Activated CD8-positive, alpha-beta memory T cell treated with anti-CD3 and anti-CD28 coated beads, Interleukin-2, amount 50 U/mL, for 1 hour (primary cell): ENCODE results near the gene KCNIP3.

ENCODE experiments used
- DNase-seq: peaks from one replicate; pipeline ENCODE4 v3.0.0-alpha.2; 2020; ENCODE audit errors: extremely low read depth

Gene KCNIP3

GRCh38 chr2:95274291-95275150, 22.6 kb upstream of the KCNIP3 start, which contains the start of gene PROM2:
Gene PROM2, plus strand, starts transcription at chr2:95274449. Its CDS starts 137 bp downstream, at chr2:95274586.
- DNase-seq = no peak

GRCh38 chr2:95275151-95275515, 22.0 kb upstream of the KCNIP3 start:
- no peak for DNase-seq

- no peak for DNase-seq
Observed at GRCh38 chr2:95275601-95276243, 21.4 kb upstream of the KCNIP3 start.

- no peak for DNase-seq
Observed at GRCh38 chr2:95276244-95276887, 20.8 kb upstream of the KCNIP3 start.

- DNase-seq = no peak
Observed at GRCh38 chr2:95276888-95277245, 20.3 kb upstream of the KCNIP3 start.

- DNase-seq = no peak
Observed at GRCh38 chr2:95277246-95277906, 19.8 kb upstream of the KCNIP3 start.

- no peak for DNase-seq
Observed at GRCh38 chr2:95278051-95278471, 19.1 kb upstream of the KCNIP3 start.

GRCh38 chr2:95278637-95279225, 18.4 kb upstream of the KCNIP3 start:
- DNase-seq = no peak

- no peak for DNase-seq
Observed at GRCh38 chr2:95279435-95280035, 17.6 kb upstream of the KCNIP3 start.

- DNase-seq = no peak
Observed at GRCh38 chr2:95281071-95281470, 16.1 kb upstream of the KCNIP3 start.

GRCh38 chr2:95281786-95282185, 15.4 kb upstream of the KCNIP3 start:
- no peak for DNase-seq

GRCh38 chr2:95282458-95282857, 14.7 kb upstream of the KCNIP3 start:
- DNase-seq = no peak

GRCh38 chr2:95283562-95283961, 13.6 kb upstream of the KCNIP3 start:
- no peak for DNase-seq

GRCh38 chr2:95284886-95285541, 12.1 kb upstream of the KCNIP3 start:
- DNase-seq = no peak

GRCh38 chr2:95285542-95285932, 11.6 kb upstream of the KCNIP3 start:
- no peak for DNase-seq

GRCh38 chr2:95287336-95287735, 9.8 kb upstream of the KCNIP3 start:
- DNase-seq = no peak

- DNase-seq = no peak
Observed at GRCh38 chr2:95287806-95288205, 9.3 kb upstream of the KCNIP3 start.

GRCh38 chr2:95289253-95289652, 7.9 kb upstream of the KCNIP3 start:
- DNase-seq = no peak

GRCh38 chr2:95291222-95291621, 5.9 kb upstream of the KCNIP3 start:
- DNase-seq = no peak

GRCh38 chr2:95292623-95293260, 4.4 kb upstream of the KCNIP3 start:
- DNase-seq = no peak
